Measurements from ENCODE around the gene ELMO3. TPM values are rescaled to one million over a fixed set of nuclear protein-coding genes. Genes with fewer than 3 reads are reported as not detected.

The ELMO3 gene
- total and polyA plus RNA-seq, 2 of the 13 experiments (the other 11 are each of a cell fraction or from before 2014, with no cell fraction given) = 2.6 to 4.0 TPM

DNA sequence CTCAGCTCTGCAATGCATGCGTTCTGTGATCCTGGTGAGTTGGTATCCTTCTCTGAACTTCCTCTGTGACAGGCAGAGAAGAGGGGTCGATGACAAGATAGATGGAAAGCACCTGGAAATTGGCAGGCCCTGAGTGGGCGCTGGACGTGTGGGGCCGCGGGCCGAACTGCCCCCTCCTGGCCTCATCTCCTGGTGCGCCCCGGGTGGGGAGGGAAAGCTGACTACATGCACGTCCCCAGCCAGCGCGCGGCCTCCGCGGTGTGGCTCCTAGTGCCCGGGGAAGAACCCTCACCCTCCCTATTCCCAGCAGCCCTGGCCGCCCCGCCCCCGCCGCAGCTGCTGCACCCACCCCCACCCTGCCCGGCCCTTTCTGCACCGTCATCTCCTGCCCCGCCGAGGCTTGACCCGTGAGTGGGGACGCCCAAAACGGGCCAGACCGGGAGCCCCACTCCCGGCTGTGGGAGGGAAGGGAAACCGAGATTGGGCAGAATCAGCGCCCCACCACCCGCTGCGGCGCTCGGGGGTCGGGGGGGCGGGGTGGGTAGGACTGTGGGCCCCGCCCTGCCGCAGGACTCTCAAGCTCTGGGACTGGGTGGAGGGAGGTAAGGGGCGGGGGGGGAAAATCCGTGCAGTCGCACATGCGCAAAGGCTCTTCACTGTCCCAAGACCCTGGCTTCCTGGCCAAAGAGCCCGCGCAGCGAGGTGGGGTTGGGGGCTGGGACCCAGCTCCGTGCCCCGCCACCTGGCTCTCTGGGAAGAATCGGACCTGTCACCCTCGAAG, 28.6 kb upstream of the ELMO3 start, which contains the start of gene NOL3 (continued):
- TF ChIP-seq ZNF781 (CRISPR knock-in tag; IDR thresholded peaks at IDR 0.05; ENCODE audit: borderline replicate concordance, not compliant biosample characterization) = no peak
- TF ChIP-seq REL (CRISPR knock-in tag; conservative IDR thresholded peaks at IDR 0.05) = no peak
- TF ChIP-seq, protein P1, sequence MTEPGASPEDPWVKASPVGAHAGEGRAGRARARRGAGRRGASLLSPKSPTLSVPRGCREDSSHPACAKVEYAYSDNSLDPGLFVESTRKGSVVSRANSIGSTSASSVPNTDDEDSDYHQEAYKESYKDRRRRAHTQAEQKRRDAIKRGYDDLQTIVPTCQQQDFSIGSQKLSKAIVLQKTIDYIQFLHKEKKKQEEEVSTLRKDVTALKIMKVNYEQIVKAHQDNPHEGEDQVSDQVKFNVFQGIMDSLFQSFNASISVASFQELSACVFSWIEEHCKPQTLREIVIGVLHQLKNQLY (CRISPR knock-in tag; IDR thresholded peaks at IDR 0.05) = peak; percentile 47; the same call in 1 of the 2 replicates
- TF ChIP-seq, protein P2, sequence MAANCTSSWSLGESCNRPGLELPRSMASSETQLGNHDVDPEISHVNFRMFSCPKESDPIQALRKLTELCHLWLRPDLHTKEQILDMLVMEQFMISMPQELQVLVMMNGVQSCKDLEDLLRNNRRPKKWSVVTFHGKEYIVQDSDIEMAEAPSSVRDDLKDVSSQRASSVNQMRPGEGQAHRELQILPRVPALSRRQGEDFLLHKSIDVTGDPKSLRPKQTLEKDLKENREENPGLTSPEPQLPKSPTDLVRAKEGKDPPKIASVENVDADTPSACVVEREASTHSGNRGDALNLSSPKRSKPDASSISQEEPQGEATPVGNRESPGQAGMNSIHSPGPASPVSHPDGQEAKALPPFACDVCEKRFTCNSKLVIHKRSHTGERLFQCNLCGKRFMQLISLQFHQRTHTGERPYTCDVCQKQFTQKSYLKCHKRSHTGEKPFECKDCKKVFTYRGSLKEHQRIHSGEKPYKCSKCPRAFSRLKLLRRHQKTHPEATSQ (CRISPR knock-in tag; IDR thresholded peaks at IDR 0.05; ENCODE audit: borderline replicate concordance) = 0 out of 2 replicates have a peak, but pooled peaks have one; percentile 11
- TF ChIP-seq, protein P3, sequence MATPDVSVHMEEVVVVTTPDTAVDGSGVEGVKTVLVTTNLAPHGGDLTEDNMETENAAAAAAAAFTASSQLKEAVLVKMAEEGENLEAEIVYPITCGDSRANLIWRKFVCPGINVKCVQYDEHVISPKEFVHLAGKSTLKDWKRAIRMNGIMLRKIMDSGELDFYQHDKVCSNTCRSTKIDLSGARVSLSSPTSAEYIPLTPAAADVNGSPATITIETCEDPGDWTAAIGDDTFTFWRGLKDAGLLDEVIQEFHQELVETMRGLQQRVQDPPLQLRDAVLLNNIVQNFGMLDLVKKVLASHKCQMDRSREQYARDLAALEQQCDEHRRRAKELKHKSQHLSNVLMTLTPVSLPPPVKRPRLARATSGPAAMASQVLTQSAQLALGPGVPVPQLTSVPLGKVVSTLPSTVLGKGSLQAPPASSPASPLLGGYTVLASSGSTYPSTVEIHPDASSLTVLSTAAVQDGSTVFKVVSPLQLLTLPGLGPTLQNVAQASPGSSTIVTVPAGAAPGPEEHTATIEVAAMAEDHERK (CRISPR knock-in tag; IDR thresholded peaks at IDR 0.05; ENCODE audit: low read depth) = no peak
- peak; percentile 36; the same call in 1 of the 2 replicates for TF ChIP-seq RXRB (CRISPR knock-in tag; IDR thresholded peaks at IDR 0.05; ENCODE audit: borderline replicate concordance)
- TF ChIP-seq, protein P4, sequence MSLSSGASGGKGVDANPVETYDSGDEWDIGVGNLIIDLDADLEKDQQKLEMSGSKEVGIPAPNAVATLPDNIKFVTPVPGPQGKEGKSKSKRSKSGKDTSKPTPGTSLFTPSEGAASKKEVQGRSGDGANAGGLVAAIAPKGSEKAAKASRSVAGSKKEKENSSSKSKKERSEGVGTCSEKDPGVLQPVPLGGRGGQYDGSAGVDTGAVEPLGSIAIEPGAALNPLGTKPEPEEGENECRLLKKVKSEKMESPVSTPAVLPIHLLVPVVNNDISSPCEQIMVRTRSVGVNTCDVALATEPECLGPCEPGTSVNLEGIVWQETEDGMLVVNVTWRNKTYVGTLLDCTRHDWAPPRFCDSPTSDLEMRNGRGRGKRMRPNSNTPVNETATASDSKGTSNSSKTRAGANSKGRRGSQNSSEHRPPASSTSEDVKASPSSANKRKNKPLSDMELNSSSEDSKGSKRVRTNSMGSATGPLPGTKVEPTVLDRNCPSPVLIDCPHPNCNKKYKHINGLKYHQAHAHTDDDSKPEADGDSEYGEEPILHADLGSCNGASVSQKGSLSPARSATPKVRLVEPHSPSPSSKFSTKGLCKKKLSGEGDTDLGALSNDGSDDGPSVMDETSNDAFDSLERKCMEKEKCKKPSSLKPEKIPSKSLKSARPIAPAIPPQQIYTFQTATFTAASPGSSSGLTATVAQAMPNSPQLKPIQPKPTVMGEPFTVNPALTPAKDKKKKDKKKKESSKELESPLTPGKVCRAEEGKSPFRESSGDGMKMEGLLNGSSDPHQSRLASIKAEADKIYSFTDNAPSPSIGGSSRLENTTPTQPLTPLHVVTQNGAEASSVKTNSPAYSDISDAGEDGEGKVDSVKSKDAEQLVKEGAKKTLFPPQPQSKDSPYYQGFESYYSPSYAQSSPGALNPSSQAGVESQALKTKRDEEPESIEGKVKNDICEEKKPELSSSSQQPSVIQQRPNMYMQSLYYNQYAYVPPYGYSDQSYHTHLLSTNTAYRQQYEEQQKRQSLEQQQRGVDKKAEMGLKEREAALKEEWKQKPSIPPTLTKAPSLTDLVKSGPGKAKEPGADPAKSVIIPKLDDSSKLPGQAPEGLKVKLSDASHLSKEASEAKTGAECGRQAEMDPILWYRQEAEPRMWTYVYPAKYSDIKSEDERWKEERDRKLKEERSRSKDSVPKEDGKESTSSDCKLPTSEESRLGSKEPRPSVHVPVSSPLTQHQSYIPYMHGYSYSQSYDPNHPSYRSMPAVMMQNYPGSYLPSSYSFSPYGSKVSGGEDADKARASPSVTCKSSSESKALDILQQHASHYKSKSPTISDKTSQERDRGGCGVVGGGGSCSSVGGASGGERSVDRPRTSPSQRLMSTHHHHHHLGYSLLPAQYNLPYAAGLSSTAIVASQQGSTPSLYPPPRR (CRISPR knock-in tag; IDR thresholded peaks at IDR 0.05; ENCODE audit: borderline replicate concordance) = no peak; the same call in none of the 2 replicates
- peak; percentile 75 for TF ChIP-seq ZNF143 (CRISPR knock-in tag; IDR thresholded peaks at IDR 0.05)
- peak in 1 of 2 experiments; percentile 30; a peak in 1 of 4 replicates for TF ChIP-seq EP300 (IDR thresholded peaks at IDR 0.05; ENCODE audit: low read depth in 2 of 2, low read length in 2 of 2)
- TF ChIP-seq EP300 (CRISPR knock-in tag; IDR thresholded peaks at IDR 0.05; ENCODE audit: borderline replicate concordance) = peak; percentile 15; the same call in 1 of the 2 replicates
- no peak for TF ChIP-seq ZNF431 (CRISPR knock-in tag; IDR thresholded peaks at IDR 0.05; ENCODE audit: borderline replicate concordance, low read depth)
- TF ChIP-seq, protein P5, sequence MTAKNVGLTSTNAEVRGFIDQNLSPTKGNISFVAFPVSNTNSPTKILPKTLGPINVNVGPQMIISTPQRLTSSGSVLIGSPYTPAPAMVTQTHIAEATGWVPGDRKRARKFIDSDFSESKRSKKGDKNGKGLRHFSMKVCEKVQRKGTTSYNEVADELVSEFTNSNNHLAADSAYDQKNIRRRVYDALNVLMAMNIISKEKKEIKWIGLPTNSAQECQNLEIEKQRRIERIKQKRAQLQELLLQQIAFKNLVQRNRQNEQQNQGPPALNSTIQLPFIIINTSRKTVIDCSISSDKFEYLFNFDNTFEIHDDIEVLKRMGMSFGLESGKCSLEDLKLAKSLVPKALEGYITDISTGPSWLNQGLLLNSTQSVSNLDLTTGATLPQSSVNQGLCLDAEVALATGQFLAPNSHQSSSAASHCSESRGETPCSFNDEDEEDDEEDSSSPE (CRISPR knock-in tag; IDR thresholded peaks at IDR 0.05) = peak; percentile 62
- no peak for TF ChIP-seq MBD4 (IDR thresholded peaks at IDR 0.05; ENCODE audit: borderline replicate concordance, low read length)
- TF ChIP-seq ZNF329 (CRISPR knock-in tag; IDR thresholded peaks at IDR 0.05; ENCODE audit: low read depth) = no peak; the same call in 1 of the 2 replicates
- TF ChIP-seq ZNF841 (CRISPR knock-in tag; IDR thresholded peaks at IDR 0.05; ENCODE audit: borderline replicate concordance) = no peak

Measured in HepG2 (cell line).